ENCODE results near the gene TIPRL. TPM values are rescaled to one million over a fixed set of nuclear protein-coding genes. Genes with fewer than 3 reads are reported as not detected.

The TIPRL gene
- total and polyA plus RNA-seq, 12 donors, result 9.3 to 59.3 (median 28.3) TPM

GRCh38 chr1:168187177-168187576 lies 8.4 kb downstream of the TIPRL start:
- Histone ChIP-seq H3K4me1 (replicated peaks in 1 of 2) (no peaks in the 10 kb centered on the region), H3K9me3 (replicated peaks in 1 of 3) (no peaks in the 10 kb centered on the region), H3K27ac (no peak overlapping the region), H3K36me3 (replicated peaks in 1 of 2) (peaks cover 0 to 33% of the 10 kb centered on the region in 2 donors), H3K27me3 (no peaks in the 10 kb centered on the region), H3K4me3 (no peak overlapping the region)
- no peak for DNase-seq
- no peak for TF ChIP-seq CTCF (IDR thresholded peaks at IDR 0.05)
- no peak for TF ChIP-seq POLR2A (IDR thresholded peaks at IDR 0.05)
- intact Hi-C loops (cut with DNase I), result no loop called here

- Histone ChIP-seq H3K27ac (no peak overlapping the region), H3K4me3 (no peak overlapping the region), H3K27me3 (no peaks in the 10 kb centered on the region), H3K9me3 (replicated peaks in 1 of 3) (no peaks in the 10 kb centered on the region), H3K4me1 (replicated peaks in 1 of 2) (no peaks in the 10 kb centered on the region), H3K36me3 (replicated peaks in 1 of 2) (peaks cover 0 to 48% of the 10 kb centered on the region in 2 donors)
- intact Hi-C loops (cut with DNase I), result no loop called here
- 68 to 74% (median 71%) methylated on average over 2 of the region's 2 CpGs for WGBS, 4 donors
- no peak for DNase-seq
- no peak for TF ChIP-seq CTCF (IDR thresholded peaks at IDR 0.05)
- no peak for TF ChIP-seq POLR2A (IDR thresholded peaks at IDR 0.05)
Observed at GRCh38 chr1:168190403-168190802, 11.6 kb downstream of the TIPRL start.

- H3K4me1 ChIP-seq (replicated peaks in 1 of 2), result no peaks in the 10 kb centered on the region
- no peak overlapping the region for H3K4me3 ChIP-seq
- H3K9me3 ChIP-seq (replicated peaks in 1 of 3), result no peaks in the 10 kb centered on the region
- TF ChIP-seq CTCF (IDR thresholded peaks at IDR 0.05), result no peak
- TF ChIP-seq POLR2A (IDR thresholded peaks at IDR 0.05), result no peak
- WGBS, 4 donors, result 93 to 100% (median 97%) methylated on average over 4 of the region's 4 CpGs
- DNase-seq, result no peak
- intact Hi-C loops (cut with DNase I), result no loop called here
- H3K27ac ChIP-seq, result no peak overlapping the region
- H3K36me3 ChIP-seq (replicated peaks in 1 of 2), result peaks cover 0 to 48% of the 10 kb centered on the region in 2 donors
- no peaks in the 10 kb centered on the region for H3K27me3 ChIP-seq
Observed at GRCh38 chr1:168195199-168196135, 16.7 kb downstream of the TIPRL start.

GRCh38 chr1:168199056-168199455 lies 20.3 kb downstream of the TIPRL start:
- Histone ChIP-seq H3K36me3 (replicated peaks in 1 of 2) (peaks cover 0 to 38% of the 10 kb centered on the region in 2 donors), H3K4me3 (no peak overlapping the region), H3K9me3 (replicated peaks in 1 of 3) (no peaks in the 10 kb centered on the region), H3K4me1 (replicated peaks in 1 of 2) (no peaks in the 10 kb centered on the region), H3K27ac (no peak overlapping the region), H3K27me3 (no peaks in the 10 kb centered on the region)
- WGBS, 4 donors, result 55 to 59% (median 56%) methylated on average over 3 of the region's 3 CpGs
- intact Hi-C loops (cut with DNase I), result no loop called here
- no peak for DNase-seq
- TF ChIP-seq CTCF (IDR thresholded peaks at IDR 0.05) (no peak), POLR2A (IDR thresholded peaks at IDR 0.05) (no peak)
